GM12872 (cell line): ENCODE measurements around the gene NTNG1.

ENCODE experiments used
- CTCF ChIP-seq: IDR thresholded peaks from 3 replicates; pipeline ENCODE4 v1.5.1; 2011; ENCODE audit warnings: low read depth, mild to moderate bottlenecking, low read length, moderate library complexity; ENCODE audit not compliant: insufficient read depth

The NTNG1 gene

GRCh38 chr1:107433068-107433467 lies 292.2 kb downstream of the NTNG1 start:
- TF ChIP-seq CTCF, result no peak

- TF ChIP-seq CTCF, result no peak
These were observed 293.0 kb downstream of the NTNG1 start for GRCh38 chr1:107433635-107434360.

GRCh38 chr1:107434361-107434693 lies 293.5 kb downstream of the NTNG1 start:
- no peak for TF ChIP-seq CTCF

GRCh38 chr1:107436552-107437241 lies 295.9 kb downstream of the NTNG1 start:
- no peak for TF ChIP-seq CTCF

GRCh38 chr1:107439567-107439966 lies 298.7 kb downstream of the NTNG1 start:
- TF ChIP-seq CTCF, result no peak

- TF ChIP-seq CTCF, result no peak
These were observed 301.7 kb downstream of the NTNG1 start for GRCh38 chr1:107442551-107442950.

GRCh38 chr1:107443027-107443426 lies 302.2 kb downstream of the NTNG1 start:
- no peak for TF ChIP-seq CTCF
